ENCODE data around the gene NSUN5. TPM values are rescaled to one million over a fixed set of nuclear protein-coding genes. Genes with fewer than 3 reads are reported as not detected.

The NSUN5 gene
- 10 to 100 TPM; 51.5 to 59.9 TPM for total RNA-seq

GRCh38 chr7:73308665-73309214, at the start of gene NSUN5:
NSUN5 (minus strand) TSS chr7:73308826; CDS start chr7:73308790, 36 bp downstream.
- ATAC-seq (ENCODE audit: low read depth): peak; percentile 94
- no peaks in the 10 kb centered on the region for H3K27me3 Mint-ChIP-seq
- peaks cover 13% of the 10 kb centered on the region for H3K36me3 Mint-ChIP-seq
- peaks cover 20% of the 10 kb centered on the region for H3K4me1 Mint-ChIP-seq
- H3K9me3 Mint-ChIP-seq: no peaks in the 10 kb centered on the region
- POLR2A ChIA-PET: no interaction called here
- H3K4me3 Mint-ChIP-seq: peak within 1 kb of the TSS; percentile 99
- H3K27ac Mint-ChIP-seq: peak within 1 kb of the TSS; percentile 95
- DNase-seq: peak; percentile 91

DNA sequence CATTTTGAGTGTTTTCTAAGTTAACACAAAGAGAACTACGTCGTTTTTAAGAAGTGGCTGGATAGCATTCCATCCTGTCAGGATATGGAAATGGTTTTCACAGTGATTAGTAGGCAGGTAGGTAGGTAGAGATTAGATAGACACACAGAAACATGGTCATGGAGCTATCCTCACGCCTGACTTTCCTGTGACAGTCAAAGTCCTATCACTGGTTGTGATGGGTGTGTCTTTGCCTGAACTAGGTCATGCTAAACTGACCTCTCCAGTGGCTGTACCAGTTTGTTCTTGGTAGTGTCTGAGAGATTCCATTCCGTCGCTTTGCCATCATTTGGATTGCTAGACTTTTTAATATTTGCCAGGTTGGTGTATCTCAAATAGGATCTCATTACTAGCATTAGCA, 47.5 kb upstream of the NSUN5 start:
- Mint-ChIP-seq H3K27me3 (peaks cover 5% of the 10 kb centered on the region), H3K27ac (no peak overlapping the region), H3K4me1 (no peaks in the 10 kb centered on the region), H3K9me3 (no peaks in the 10 kb centered on the region), H3K36me3 (no peaks in the 10 kb centered on the region), H3K4me3 (no peak overlapping the region)
- POLR2A ChIA-PET: no interaction called here
- no peak for DNase-seq
- ATAC-seq (ENCODE audit: low read depth): no peak

DNA sequence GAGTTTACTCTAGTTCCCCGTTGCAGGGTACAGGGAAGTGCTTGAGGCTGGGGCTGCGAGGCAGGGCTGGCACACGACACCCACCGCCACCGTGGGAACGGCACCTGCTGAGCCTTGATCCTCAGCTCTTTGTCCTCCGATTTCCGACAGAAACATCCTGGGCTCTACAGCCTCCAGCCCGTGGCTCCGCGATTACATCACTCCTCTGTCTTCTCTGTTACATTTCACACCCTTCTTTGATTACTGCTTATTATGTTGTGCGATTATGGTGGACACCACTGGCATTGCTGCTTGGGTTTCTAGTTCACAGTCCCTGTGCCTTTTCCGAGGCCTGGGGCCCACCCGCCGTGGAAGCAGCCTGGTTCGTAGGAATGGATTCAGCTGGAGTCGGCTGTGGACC, 46.2 kb upstream of the NSUN5 start:
- Mint-ChIP-seq H3K9me3 (no peaks in the 10 kb centered on the region), H3K4me1 (no peaks in the 10 kb centered on the region), H3K27me3 (peaks cover 5% of the 10 kb centered on the region), H3K36me3 (no peaks in the 10 kb centered on the region), H3K27ac (no peak overlapping the region), H3K4me3 (no peak overlapping the region)
- DNase-seq (no peak), ATAC-seq (ENCODE audit: low read depth) (no peak)
- POLR2A ChIA-PET: no interaction called here

DNA sequence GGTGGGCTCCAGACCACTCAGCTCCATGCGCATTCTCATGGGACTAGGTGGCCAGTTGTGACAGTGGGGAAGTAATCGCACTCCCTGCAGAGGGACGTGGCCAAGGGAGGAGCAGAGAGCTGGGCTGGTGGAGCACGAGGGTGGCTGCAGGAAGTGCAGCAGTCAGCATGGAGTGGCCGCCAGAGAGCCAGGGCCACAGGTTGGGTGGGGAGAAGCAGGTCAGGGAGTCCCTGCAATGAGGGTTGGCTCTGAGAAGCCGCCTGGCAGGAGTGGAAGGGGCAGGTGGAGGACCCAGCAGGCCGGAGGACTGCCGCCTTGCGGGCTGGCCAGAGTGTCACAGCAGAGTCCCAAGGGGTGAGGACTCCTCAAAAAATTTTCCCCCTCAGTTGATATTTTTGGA, 45.6 kb upstream of the NSUN5 start:
- no peaks in the 10 kb centered on the region for H3K4me1 Mint-ChIP-seq
- POLR2A ChIA-PET: no interaction called here
- H3K27me3 Mint-ChIP-seq: peaks cover 5% of the 10 kb centered on the region
- no peak overlapping the region for H3K27ac Mint-ChIP-seq
- H3K4me3 Mint-ChIP-seq: no peak overlapping the region
- no peak for ATAC-seq (ENCODE audit: low read depth)
- no peaks in the 10 kb centered on the region for H3K9me3 Mint-ChIP-seq
- no peaks in the 10 kb centered on the region for H3K36me3 Mint-ChIP-seq
- no peak for DNase-seq

DNA sequence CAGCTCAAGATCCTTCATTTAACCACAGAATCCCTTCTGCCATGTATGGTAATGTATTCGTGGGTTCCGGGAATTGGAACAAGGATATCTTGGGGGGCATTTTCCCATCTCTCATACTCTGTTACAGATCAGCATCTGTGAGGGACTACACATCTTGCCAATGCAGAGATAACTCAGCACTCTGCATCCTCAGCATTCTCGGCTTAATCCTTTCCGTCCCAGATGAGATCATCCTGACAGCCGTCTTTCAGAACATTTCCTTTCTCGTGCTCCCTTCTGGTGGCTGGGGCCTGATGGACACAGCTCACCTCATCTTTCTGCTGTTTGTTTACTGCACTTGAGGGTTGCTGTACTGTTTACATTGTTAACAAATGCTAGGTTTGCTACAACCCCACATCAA, 44.6 kb upstream of the NSUN5 start:
- Mint-ChIP-seq H3K27me3 (peaks cover 5% of the 10 kb centered on the region), H3K4me1 (no peaks in the 10 kb centered on the region), H3K9me3 (no peaks in the 10 kb centered on the region), H3K4me3 (no peak overlapping the region), H3K36me3 (no peaks in the 10 kb centered on the region), H3K27ac (no peak overlapping the region)
- DNase-seq (no peak), ATAC-seq (ENCODE audit: low read depth) (no peak)
- POLR2A ChIA-PET: no interaction called here

DNA sequence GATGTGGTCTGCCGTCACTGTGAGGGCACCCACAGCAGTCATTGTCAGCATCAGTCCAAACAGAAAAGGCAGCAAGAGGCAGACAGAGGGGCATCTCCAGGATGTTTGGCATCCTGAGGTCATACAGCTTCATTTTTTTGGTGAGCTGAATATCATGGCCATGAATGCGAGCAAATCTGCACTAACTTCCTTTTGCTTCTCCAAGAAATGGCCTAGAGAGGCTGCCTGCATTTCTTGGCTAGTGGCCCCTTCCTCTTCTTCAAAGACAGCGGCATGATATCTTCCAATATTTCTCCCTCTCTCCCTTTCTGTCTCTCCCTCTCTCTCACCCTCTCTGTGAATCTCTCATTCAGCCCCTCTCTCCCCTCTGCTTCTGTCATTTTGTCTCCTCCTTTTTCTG, 44.2 kb upstream of the NSUN5 start:
- ATAC-seq (ENCODE audit: low read depth) (no peak), DNase-seq (no peak)
- Mint-ChIP-seq H3K27ac (no peak overlapping the region), H3K4me3 (no peak overlapping the region), H3K4me1 (no peaks in the 10 kb centered on the region), H3K9me3 (no peaks in the 10 kb centered on the region), H3K36me3 (no peaks in the 10 kb centered on the region), H3K27me3 (peaks cover 5% of the 10 kb centered on the region)
- POLR2A ChIA-PET: no interaction called here

- no peaks in the 10 kb centered on the region for H3K4me1 Mint-ChIP-seq
- no peaks in the 10 kb centered on the region for H3K9me3 Mint-ChIP-seq
- H3K36me3 Mint-ChIP-seq: no peaks in the 10 kb centered on the region
- DNase-seq (no peak), ATAC-seq (ENCODE audit: low read depth) (no peak)
- no peak overlapping the region for H3K4me3 Mint-ChIP-seq
- H3K27ac Mint-ChIP-seq: no peak overlapping the region
- H3K27me3 Mint-ChIP-seq: peaks cover 2% of the 10 kb centered on the region
- POLR2A ChIA-PET: no interaction called here
Measured at GRCh38 chr7:73351447-73352167, 43.0 kb upstream of the NSUN5 start.

DNA sequence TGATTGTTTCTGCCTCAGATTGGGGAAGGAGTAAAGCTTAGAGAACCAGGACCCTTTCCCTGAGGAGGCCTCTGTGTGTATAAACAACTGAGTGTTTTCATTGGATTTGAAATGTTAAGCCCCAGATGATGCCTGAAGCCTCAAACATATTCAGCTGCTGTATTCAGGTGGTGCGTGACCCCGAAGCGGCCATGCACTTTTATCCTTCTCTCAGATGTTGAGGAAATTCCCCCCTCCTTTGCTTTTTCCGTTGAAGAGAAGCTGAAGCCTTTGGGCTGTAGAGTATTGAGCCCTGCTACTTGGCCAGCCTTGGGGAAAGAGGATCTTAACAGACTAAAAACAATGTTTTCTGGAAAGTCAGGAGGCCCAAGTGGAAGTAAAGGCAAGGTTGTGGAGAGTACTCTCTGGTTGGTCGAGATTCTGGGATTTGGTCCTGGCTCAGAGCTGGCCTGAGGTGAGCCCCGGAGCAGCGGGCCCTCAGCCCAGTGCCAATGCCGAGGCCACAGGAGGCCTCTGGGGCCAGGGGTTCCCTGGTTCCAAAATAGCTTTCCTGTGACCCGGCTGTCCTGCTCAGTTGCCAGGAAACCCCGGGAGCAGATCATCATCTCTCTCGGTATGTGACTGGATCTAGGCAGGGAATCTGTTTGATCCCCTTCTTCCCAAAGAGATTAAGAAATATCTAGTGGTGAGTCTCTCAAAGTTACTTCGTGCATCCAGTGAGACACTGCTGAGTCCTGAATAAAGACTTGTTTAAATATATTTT, 41.9 kb upstream of the NSUN5 start:
- Mint-ChIP-seq H3K36me3 (no peaks in the 10 kb centered on the region), H3K27ac (no peak overlapping the region), H3K4me1 (no peaks in the 10 kb centered on the region), H3K27me3 (peaks cover 2% of the 10 kb centered on the region), H3K9me3 (no peaks in the 10 kb centered on the region), H3K4me3 (no peak overlapping the region)
- DNase-seq (no peak), ATAC-seq (ENCODE audit: low read depth) (no peak)
- POLR2A ChIA-PET: no interaction called here

GRCh38 chr7:73349763-73350162, 41.1 kb upstream of the NSUN5 start:
- no peaks in the 10 kb centered on the region for H3K9me3 Mint-ChIP-seq
- no peaks in the 10 kb centered on the region for H3K36me3 Mint-ChIP-seq
- no peak overlapping the region for H3K4me3 Mint-ChIP-seq
- DNase-seq (no peak), ATAC-seq (ENCODE audit: low read depth) (no peak)
- POLR2A ChIA-PET: interaction anchor here (0.7 kb wide), 1 partner anchor 27 kb away, joined by 4 read pairs; no protein-coding TSS in a partner anchor
- H3K4me1 Mint-ChIP-seq: no peaks in the 10 kb centered on the region
- H3K27ac Mint-ChIP-seq: no peak overlapping the region
- H3K27me3 Mint-ChIP-seq: peaks cover 2% of the 10 kb centered on the region

DNA sequence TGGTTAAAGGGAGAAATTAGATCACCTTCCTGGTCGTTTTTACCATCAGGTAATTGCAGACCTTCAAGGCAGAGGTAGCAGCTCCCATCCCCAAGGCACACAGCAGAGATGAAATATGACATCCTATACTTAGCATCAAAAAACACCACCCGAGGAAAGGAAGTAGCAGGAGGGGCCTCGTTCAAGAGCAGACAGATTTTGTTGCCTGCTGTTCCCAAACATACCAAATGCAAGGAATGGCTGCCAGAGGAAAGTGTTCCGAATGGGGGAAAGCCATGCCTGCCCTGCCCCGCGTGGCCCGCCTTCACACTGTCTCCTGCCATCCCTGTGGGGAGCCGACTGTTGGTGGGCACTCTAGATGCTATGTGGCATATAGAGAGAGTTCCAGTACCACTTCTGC, 37.3 kb upstream of the NSUN5 start:
- ATAC-seq (ENCODE audit: low read depth): no peak
- H3K4me3 Mint-ChIP-seq: no peak overlapping the region
- peaks cover 1% of the 10 kb centered on the region for H3K4me1 Mint-ChIP-seq
- H3K27me3 Mint-ChIP-seq: no peaks in the 10 kb centered on the region
- no peak overlapping the region for H3K27ac Mint-ChIP-seq
- POLR2A ChIA-PET: no interaction called here
- H3K36me3 Mint-ChIP-seq: no peaks in the 10 kb centered on the region
- no peak for DNase-seq
- no peaks in the 10 kb centered on the region for H3K9me3 Mint-ChIP-seq

- ATAC-seq (ENCODE audit: low read depth) (no peak), DNase-seq (no peak)
- Mint-ChIP-seq H3K4me3 (no peak overlapping the region), H3K9me3 (no peaks in the 10 kb centered on the region), H3K27me3 (no peaks in the 10 kb centered on the region), H3K4me1 (peaks cover 1% of the 10 kb centered on the region), H3K36me3 (no peaks in the 10 kb centered on the region), H3K27ac (no peak overlapping the region)
- POLR2A ChIA-PET: no interaction called here
Measured at GRCh38 chr7:73345538-73345937, 36.9 kb upstream of the NSUN5 start.

GRCh38 chr7:73343671-73344380, 35.2 kb upstream of the NSUN5 start:
- Mint-ChIP-seq H3K27ac (no peak overlapping the region), H3K4me3 (no peak overlapping the region), H3K4me1 (peaks cover 1% of the 10 kb centered on the region), H3K9me3 (no peaks in the 10 kb centered on the region), H3K36me3 (no peaks in the 10 kb centered on the region), H3K27me3 (peaks cover 2% of the 10 kb centered on the region)
- POLR2A ChIA-PET: no interaction called here
- no peak for ATAC-seq (ENCODE audit: low read depth)
- DNase-seq: no peak

- Mint-ChIP-seq H3K27ac (no peak overlapping the region), H3K4me3 (no peak overlapping the region), H3K36me3 (no peaks in the 10 kb centered on the region), H3K4me1 (peaks cover 1% of the 10 kb centered on the region), H3K9me3 (no peaks in the 10 kb centered on the region), H3K27me3 (peaks cover 6% of the 10 kb centered on the region)
- no peak for ATAC-seq (ENCODE audit: low read depth)
- POLR2A ChIA-PET: no interaction called here
- no peak for DNase-seq
Measured at GRCh38 chr7:73342645-73343044, 34.0 kb upstream of the NSUN5 start.

Measured in activated naive CD8-positive, alpha-beta T cell treated with anti-CD3 and anti-CD28 coated beads, Interleukin-2, amount 10 ng/mL, durations not matched to agents 7 days and 5 days (primary cell).